ENCODE measurements around the gene ABLIM2.

The ABLIM2 gene

DNA sequence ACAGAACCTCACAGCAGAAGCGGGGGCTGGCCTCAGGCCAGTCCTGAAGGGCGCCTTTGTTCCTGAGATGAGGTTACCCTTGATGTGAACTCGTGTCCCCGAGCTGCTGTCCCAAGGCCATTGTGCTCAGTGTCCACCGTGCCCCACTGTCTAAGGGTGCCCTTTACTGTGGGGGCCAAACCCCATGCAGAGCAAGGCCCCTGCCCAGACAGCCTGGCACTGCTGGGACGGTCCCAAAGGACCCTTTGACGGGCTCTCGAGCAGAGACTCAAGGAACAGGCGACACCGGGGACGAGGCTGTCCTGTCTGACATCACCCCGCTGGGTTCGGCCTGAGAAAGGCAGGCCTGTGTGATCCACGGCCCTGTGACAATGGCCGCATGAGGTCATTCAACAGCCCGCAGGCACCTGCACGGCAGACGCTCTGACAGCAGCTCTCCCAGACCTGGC is 100.6 kb downstream of the ABLIM2 start:
- H3K27me3 ChIP-seq (ENCODE audit: control insufficient read depth, insufficient read depth, low read length), result no peaks in the 10 kb centered on the region
- H3K36me3 ChIP-seq (ENCODE audit: control insufficient read depth, insufficient read depth, low read length), result no peaks in the 10 kb centered on the region
- H3K27ac ChIP-seq (ENCODE audit: low read depth, low read length), result no peak overlapping the region
- no peak overlapping the region for H3K9ac ChIP-seq (ENCODE audit: low read length)
- H3K4me3 ChIP-seq (ENCODE audit: low read depth, low read length), result no peak overlapping the region
- peaks cover 34% of the 10 kb centered on the region for H3K9me3 ChIP-seq (ENCODE audit: control insufficient read depth, insufficient read depth, low read depth, low read length)
- H3K4me1 ChIP-seq (ENCODE audit: control insufficient read depth, insufficient read depth, low read length), result no peaks in the 10 kb centered on the region

DNA sequence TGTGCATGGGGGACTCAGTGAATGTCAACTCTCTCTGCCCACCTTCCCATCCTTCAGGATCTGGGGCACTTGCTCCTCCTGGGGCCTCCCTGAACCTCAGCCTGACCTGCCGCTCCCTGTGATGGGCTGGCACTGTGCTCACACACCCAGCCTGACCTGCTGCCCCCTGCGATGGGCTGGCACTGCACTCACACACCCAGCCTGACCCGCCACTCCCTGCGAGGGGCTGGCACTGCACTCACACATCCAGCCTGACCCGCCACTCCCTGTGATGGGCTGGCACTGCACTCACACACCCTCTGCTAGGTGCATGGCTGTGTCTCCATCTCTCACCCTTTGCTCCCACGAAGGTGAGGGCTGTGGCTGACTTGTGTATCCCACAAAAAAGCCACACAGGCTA is 103.4 kb downstream of the ABLIM2 start:
- no peak overlapping the region for H3K27ac ChIP-seq (ENCODE audit: low read depth, low read length)
- H3K36me3 ChIP-seq (ENCODE audit: control insufficient read depth, insufficient read depth, low read length), result no peaks in the 10 kb centered on the region
- H3K4me1 ChIP-seq (ENCODE audit: control insufficient read depth, insufficient read depth, low read length), result peaks cover 25% of the 10 kb centered on the region
- H3K9me3 ChIP-seq (ENCODE audit: control insufficient read depth, insufficient read depth, low read depth, low read length), result peaks cover 27% of the 10 kb centered on the region
- H3K9ac ChIP-seq (ENCODE audit: low read length), result no peak overlapping the region
- no peak overlapping the region for H3K4me3 ChIP-seq (ENCODE audit: low read depth, low read length)
- no peaks in the 10 kb centered on the region for H3K27me3 ChIP-seq (ENCODE audit: control insufficient read depth, insufficient read depth, low read length)

DNA sequence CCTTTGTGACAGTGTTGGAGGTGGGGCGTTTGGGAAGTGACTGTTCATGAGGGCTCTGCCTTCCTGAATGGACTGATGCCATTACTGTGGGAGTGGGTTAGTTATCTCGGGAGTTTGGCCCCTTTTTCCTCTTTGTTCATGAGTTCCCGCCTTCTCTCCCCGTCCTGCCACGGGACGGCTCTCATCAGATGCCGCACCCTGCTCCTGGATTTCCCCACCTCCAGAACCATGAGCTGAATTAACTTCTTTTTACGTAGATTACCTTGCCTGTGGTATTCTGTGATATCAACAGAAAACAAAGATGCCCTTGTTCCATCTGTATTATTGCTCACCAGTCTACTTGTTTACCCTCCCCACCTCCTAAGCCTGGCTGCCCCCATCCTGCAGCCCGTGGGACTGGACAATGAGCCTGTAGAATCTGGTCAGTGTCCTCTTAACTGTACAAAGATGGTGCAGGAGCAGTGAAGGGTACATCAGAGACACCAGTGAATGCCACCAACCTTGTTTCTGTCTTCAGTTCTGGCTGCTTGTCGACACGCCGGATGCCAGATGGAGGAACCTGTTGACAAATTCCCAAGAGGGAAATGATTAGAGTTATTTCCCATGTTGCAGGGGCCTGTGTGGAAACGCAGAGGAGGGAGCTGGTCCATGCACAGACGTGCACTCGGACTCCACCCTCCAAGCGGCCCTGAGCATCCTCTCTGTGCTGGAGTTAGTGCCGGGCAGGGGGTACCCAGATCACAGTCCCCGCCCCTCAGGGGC is 104.7 kb downstream of the ABLIM2 start:
- H3K36me3 ChIP-seq (ENCODE audit: control insufficient read depth, insufficient read depth, low read length), result no peaks in the 10 kb centered on the region
- H3K27me3 ChIP-seq (ENCODE audit: control insufficient read depth, insufficient read depth, low read length), result no peaks in the 10 kb centered on the region
- no peak overlapping the region for H3K27ac ChIP-seq (ENCODE audit: low read depth, low read length)
- no peak overlapping the region for H3K4me3 ChIP-seq (ENCODE audit: low read depth, low read length)
- H3K4me1 ChIP-seq (ENCODE audit: control insufficient read depth, insufficient read depth, low read length), result peaks cover 38% of the 10 kb centered on the region
- H3K9ac ChIP-seq (ENCODE audit: low read length), result no peak overlapping the region
- peaks cover 23% of the 10 kb centered on the region for H3K9me3 ChIP-seq (ENCODE audit: control insufficient read depth, insufficient read depth, low read depth, low read length)

DNA sequence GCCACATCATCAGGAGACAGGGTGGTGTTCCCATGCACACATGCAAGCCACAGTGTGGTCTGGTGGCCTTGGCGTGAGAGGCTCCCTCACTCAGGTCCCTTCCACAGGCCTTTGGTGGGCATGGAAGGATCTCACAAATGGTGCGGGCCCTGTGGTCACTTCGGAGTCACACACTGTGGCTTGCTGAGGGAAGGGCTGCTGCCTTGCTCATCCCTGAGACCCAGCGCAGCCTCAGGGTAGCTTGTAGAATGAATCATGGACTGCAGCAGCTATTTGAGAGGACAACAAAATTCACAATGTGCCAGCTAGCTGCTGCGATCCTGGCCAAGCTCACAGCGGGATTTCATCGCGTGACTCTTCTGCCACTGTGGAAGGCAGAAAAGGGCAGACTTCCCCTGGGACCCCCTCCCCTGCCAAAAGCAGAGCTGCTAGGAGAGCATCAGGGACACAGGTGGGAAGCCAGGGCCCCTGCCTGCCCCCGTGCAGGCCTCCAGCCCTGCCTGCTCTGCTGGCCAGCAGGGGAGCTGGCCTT is 106.4 kb downstream of the ABLIM2 start:
- H3K36me3 ChIP-seq (ENCODE audit: control insufficient read depth, insufficient read depth, low read length), result no peaks in the 10 kb centered on the region
- H3K4me3 ChIP-seq (ENCODE audit: low read depth, low read length), result no peak overlapping the region
- no peak overlapping the region for H3K9ac ChIP-seq (ENCODE audit: low read length)
- no peak overlapping the region for H3K27ac ChIP-seq (ENCODE audit: low read depth, low read length)
- H3K27me3 ChIP-seq (ENCODE audit: control insufficient read depth, insufficient read depth, low read length), result no peaks in the 10 kb centered on the region
- H3K4me1 ChIP-seq (ENCODE audit: control insufficient read depth, insufficient read depth, low read length), result peaks cover 52% of the 10 kb centered on the region
- H3K9me3 ChIP-seq (ENCODE audit: control insufficient read depth, insufficient read depth, low read depth, low read length), result peaks cover 17% of the 10 kb centered on the region

DNA sequence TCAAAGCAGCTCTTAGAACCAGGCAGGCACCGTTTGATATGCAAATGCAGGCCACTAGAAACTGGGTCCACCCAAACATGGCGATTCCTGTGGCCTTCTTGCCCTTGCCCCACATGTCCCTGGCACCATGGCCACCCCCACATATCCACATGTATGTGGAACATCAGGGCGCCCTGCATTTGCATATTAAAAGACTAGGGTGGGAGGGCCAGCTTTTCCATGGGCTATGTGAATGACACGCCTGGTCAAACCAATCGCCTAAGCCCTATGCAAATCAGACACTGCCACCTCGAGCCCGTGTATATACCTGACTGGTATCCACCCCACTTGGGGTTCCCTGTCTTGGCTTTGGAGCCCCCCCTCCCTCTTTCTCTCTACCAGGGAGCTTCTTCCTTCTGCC is 107.0 kb downstream of the ABLIM2 start:
- Histone ChIP-seq H3K27me3 (ENCODE audit: control insufficient read depth, insufficient read depth, low read length) (no peaks in the 10 kb centered on the region), H3K9ac (ENCODE audit: low read length) (no peak overlapping the region), H3K4me3 (ENCODE audit: low read depth, low read length) (no peak overlapping the region), H3K4me1 (ENCODE audit: control insufficient read depth, insufficient read depth, low read length) (peaks cover 52% of the 10 kb centered on the region), H3K27ac (ENCODE audit: low read depth, low read length) (no peak overlapping the region), H3K36me3 (ENCODE audit: control insufficient read depth, insufficient read depth, low read length) (no peaks in the 10 kb centered on the region), H3K9me3 (ENCODE audit: control insufficient read depth, insufficient read depth, low read depth, low read length) (peaks cover 17% of the 10 kb centered on the region)

DNA sequence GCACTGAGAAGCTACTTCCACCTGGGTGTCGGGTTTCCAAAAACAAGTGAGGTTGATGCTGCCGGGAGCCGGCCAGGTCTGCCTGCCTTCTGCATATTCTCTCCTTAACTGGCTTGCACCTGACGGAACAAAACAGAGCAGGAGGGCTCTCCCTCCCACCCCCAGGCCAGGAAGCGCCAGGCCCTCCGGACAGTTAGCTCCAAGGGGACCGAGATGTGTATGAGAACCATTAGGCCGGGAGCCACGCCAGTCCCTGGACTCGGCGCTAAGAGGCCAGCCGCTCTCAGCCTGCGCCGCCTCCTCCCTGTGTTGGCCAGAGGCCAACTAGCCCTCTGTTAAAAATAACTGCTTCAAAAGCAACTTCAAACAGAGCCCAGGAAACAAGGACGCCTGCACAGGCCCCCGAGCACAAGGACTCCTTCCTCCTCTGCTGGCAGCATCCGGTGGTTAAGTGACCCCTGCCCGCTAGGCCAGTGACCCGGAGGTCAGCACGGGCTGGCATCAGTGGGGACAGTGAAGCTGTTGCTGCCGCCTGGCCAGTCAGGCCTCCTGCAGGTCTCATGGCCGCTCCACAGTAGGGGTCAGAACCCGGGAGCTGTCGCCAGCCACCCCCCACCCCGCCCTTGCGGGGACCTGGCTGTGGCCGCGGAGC is 107.9 kb downstream of the ABLIM2 start:
- H3K36me3 ChIP-seq (ENCODE audit: control insufficient read depth, insufficient read depth, low read length), result no peaks in the 10 kb centered on the region
- H3K27ac ChIP-seq (ENCODE audit: low read depth, low read length), result peak overlapping the region; percentile 88
- peaks cover 52% of the 10 kb centered on the region for H3K4me1 ChIP-seq (ENCODE audit: control insufficient read depth, insufficient read depth, low read length)
- peak overlapping the region; percentile 54 for H3K9ac ChIP-seq (ENCODE audit: low read length)
- H3K27me3 ChIP-seq (ENCODE audit: control insufficient read depth, insufficient read depth, low read length), result no peaks in the 10 kb centered on the region
- peaks cover 17% of the 10 kb centered on the region for H3K9me3 ChIP-seq (ENCODE audit: control insufficient read depth, insufficient read depth, low read depth, low read length)
- H3K4me3 ChIP-seq (ENCODE audit: low read depth, low read length), result peak overlapping the region; percentile 17

DNA sequence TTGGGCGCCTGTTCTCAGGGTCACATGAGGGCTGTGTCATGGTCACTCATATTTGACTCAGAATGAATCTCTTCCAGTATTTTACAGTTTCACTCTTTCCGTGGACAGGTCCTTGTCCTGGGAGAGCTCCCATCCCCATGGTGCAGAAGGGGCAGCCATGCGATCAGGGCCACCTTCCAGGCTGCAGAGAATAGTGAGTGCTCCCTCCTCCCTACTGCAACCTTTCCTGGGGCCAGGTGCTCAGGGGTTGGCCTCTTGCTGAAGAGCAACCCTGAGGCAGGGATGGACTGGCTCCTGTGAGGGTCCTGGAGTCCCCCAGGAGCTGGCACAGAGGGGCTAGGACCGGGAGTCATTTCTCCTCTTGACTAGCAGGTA is 108.4 kb downstream of the ABLIM2 start:
- Histone ChIP-seq H3K27ac (ENCODE audit: low read depth, low read length) (peak overlapping the region; percentile 88), H3K9ac (ENCODE audit: low read length) (peak overlapping the region; percentile 54), H3K9me3 (ENCODE audit: control insufficient read depth, insufficient read depth, low read depth, low read length) (peaks cover 13% of the 10 kb centered on the region), H3K36me3 (ENCODE audit: control insufficient read depth, insufficient read depth, low read length) (no peaks in the 10 kb centered on the region), H3K4me3 (ENCODE audit: low read depth, low read length) (peak overlapping the region; percentile 17), H3K4me1 (ENCODE audit: control insufficient read depth, insufficient read depth, low read length) (peaks cover 52% of the 10 kb centered on the region), H3K27me3 (ENCODE audit: control insufficient read depth, insufficient read depth, low read length) (no peaks in the 10 kb centered on the region)

DNA sequence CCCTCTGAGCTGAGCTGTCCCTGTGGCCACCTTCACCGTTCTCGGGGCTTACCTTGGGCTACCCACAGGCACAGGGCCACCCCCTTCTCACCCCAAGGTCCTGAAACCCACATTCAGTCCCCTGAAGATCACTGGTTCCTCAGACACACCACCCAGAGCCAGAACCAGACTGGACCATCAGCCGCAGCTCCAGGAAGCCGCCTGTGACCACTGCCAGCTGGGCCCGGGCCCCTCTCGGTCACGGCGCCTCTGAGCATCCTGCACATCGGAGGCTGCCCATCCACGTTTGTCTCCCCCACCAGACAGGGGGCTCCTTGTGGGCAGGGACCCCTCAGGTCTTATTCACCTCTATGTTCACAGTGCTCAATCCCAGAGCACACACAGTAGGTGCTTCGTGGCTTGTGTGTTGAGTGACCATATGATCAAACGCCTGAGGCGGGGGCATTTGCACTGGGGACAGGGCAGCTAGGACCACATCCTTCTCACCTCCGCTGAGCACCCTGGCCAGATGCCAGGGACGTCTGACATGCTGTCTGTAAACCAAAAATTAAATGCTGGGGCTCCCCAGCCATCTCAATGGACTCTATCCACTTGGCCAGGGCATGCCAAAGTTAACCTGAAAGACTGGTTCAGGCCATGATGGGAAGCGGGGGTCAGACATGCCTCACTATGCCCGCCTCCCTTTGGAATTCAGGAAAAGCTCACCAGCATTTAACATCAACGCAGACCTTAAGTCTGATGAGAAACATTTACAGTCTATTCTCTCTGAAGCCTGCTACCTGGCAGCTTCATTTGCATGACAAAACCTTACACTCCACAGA is 109.5 kb downstream of the ABLIM2 start:
- Histone ChIP-seq H3K9ac (ENCODE audit: low read length) (peak overlapping the region; percentile 25), H3K27me3 (ENCODE audit: control insufficient read depth, insufficient read depth, low read length) (no peaks in the 10 kb centered on the region), H3K4me1 (ENCODE audit: control insufficient read depth, insufficient read depth, low read length) (peaks cover 52% of the 10 kb centered on the region), H3K27ac (ENCODE audit: low read depth, low read length) (peak overlapping the region; percentile 88), H3K36me3 (ENCODE audit: control insufficient read depth, insufficient read depth, low read length) (no peaks in the 10 kb centered on the region), H3K4me3 (ENCODE audit: low read depth, low read length) (no peak overlapping the region), H3K9me3 (ENCODE audit: control insufficient read depth, insufficient read depth, low read depth, low read length) (0 out of 2 replicates have a peak, but pooled peaks cover 2% of the 10 kb centered on the region)

DNA sequence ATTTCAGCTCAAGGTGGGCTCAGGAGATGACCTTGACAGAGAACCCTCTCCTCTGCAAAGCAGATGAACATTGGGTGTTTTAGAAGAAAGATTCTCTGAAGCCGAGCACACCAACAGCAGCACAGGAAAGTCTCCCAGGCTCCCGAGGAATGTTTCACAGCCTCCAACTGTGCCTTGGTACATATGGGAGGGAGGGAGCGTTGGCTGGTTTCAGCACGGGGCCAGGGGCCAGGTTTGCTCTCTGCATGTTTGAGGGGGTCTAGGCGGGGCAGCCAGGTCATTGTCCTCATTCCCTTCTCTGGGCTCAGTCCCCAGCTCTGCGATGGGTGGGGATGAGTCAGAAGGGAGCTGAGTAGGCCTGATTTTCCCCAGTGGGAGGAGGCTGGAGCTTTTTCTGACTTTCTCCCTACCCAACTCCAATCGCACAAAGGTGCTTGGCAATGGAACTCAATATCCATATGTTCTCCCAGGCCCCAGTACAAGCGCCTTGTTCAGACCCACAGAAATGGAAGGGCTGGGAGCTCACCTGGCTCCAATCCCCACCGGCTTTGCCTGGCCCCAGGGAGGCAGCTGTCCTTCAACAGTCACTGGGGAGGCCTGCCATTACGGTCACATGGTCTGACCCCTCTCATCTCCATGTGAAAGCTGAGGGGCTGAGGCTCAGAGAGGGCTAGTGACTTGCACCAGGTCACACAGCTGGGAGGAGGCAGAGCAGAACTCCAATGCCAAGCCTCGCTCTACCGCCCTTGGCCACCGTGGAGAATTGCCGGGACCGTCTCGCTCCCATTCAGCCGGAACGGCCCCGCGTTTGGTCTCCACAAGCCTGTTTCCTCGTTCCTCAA is 110.6 kb downstream of the ABLIM2 start:
- Histone ChIP-seq H3K4me1 (ENCODE audit: control insufficient read depth, insufficient read depth, low read length) (peaks cover 52% of the 10 kb centered on the region), H3K27ac (ENCODE audit: low read depth, low read length) (peak overlapping the region; percentile 80; the same call in 1 of the 2 replicates), H3K27me3 (ENCODE audit: control insufficient read depth, insufficient read depth, low read length) (no peaks in the 10 kb centered on the region), H3K36me3 (ENCODE audit: control insufficient read depth, insufficient read depth, low read length) (no peaks in the 10 kb centered on the region), H3K9ac (ENCODE audit: low read length) (no peak overlapping the region), H3K4me3 (ENCODE audit: low read depth, low read length) (no peak overlapping the region), H3K9me3 (ENCODE audit: control insufficient read depth, insufficient read depth, low read depth, low read length) (no peaks in the 10 kb centered on the region)

DNA sequence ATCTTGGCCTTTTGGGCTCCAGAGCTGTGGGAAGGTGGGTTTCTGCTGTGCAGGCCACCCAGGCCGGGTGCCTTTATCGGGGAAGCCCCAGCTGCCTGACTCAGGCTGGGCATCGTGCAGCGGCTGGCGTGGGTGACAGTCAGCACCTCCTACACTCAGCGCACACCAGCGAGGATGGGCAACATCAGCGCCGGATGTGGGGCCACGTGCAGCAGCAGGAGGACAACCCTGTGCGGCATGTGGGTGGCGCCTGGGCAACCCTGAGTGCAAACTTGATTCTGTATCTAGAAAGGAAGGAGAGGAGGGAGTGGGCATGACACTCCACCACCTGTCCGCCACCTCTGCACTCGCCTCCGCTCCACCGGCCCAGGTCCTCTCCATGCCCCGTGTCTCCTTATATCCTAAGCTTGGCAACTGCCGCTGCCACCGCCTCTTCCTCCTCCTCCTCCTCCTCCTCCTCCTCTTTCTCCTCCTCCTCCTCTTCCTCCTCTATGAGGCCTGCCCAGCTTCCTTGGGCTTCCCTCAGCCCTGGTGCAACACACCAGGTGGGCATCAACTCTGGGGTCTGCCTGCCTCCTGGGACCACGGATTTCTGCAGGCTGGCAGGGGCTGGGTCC is 111.6 kb downstream of the ABLIM2 start:
- no peak overlapping the region for H3K27ac ChIP-seq (ENCODE audit: low read depth, low read length)
- no peaks in the 10 kb centered on the region for H3K36me3 ChIP-seq (ENCODE audit: control insufficient read depth, insufficient read depth, low read length)
- no peak overlapping the region for H3K9ac ChIP-seq (ENCODE audit: low read length)
- H3K9me3 ChIP-seq (ENCODE audit: control insufficient read depth, insufficient read depth, low read depth, low read length), result no peaks in the 10 kb centered on the region
- no peak overlapping the region for H3K4me3 ChIP-seq (ENCODE audit: low read depth, low read length)
- no peaks in the 10 kb centered on the region for H3K27me3 ChIP-seq (ENCODE audit: control insufficient read depth, insufficient read depth, low read length)
- peaks cover 45% of the 10 kb centered on the region for H3K4me1 ChIP-seq (ENCODE audit: control insufficient read depth, insufficient read depth, low read length)

Data from HUES6 (cell line).